Lower leg skin (tissue), 4 donors: ENCODE data around the gene RBM42. TPM values are rescaled to one million over a fixed set of nuclear protein-coding genes. Genes with fewer than 3 reads are reported as not detected.

Source experiments
- DNase-seq, 2 donors: peaks; one replicate each; pipeline ENCODE4 v3.0.0-alpha.2; 2019; ENCODE audit warnings: low spot score in 2 of 2
- H3K4me3 ChIP-seq: fragments of 200-600 bp; sonication (generic); 2 replicates; pipeline ENCODE4 v1.5.1; 2017; ENCODE audit warnings: mild to moderate bottlenecking, low read depth; ENCODE audit not compliant: poor library complexity, severe bottlenecking
- CTCF ChIP-seq, 3 donors: fragments of 450-650 bp; IDR thresholded peaks; one replicate each; pipeline ENCODE4 v1.5.1; 2016; ENCODE audit warnings: antibody characterized with exemption in 3 of 3, mild to moderate bottlenecking in 3 of 3, moderate library complexity in 2 of 3
- POLR2A ChIP-seq, 2 donors: fragments of 450-650 bp; IDR thresholded peaks; one replicate each; pipeline ENCODE4 v1.6.1; 2016 to 2017; ENCODE audit warnings: antibody characterized with exemption in 2 of 2, mild to moderate bottlenecking in 1 of 2, moderate library complexity in 1 of 2
- WGBS, 2 donors: methylation state at CpG; one replicate each; pipeline ENCODE4 v1.1.5; 2018; 5-methylcytosine and 5-hydroxymethylcytosine counted together
- intact Hi-C: fragments of 100-400 bp; cut with DNase I; formaldehyde crosslinking; loops from one replicate; pipeline ENCODE4 v1.15.0; 2023; ENCODE audit warnings: low total_unique reads
- total RNA-seq, 4 donors: library from RNA; depleted of rRNA; stranded (reverse); fragments of >200 nt; gene quantifications; one replicate each; pipeline ENCODE4 v1.1.0, GENCODE V29; 2016

Gene RBM42
- total RNA-seq, 4 donors from 2014 or later = 64.1 to 82.4 (median 75.5) TPM

DNA sequence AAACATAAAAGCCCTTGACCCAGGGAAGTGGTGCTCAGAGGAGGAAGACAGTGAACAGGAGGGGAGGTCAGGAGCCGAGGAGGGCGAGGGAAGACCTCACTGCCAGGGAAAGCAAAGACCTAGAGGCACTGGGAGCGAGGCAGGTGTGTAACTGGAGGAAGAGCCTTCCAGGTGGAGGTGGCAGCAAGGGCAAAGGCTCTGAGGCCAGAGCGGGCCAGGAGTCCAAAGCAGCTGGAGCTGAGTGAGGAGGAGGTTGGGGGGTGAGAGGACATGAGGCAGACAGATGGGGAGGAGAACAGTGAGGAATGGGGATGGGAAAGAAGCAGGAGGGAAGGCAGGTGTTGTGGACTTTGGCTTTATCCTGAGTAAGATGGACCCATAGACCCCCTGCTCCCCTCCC is 41.1 kb downstream of the RBM42 start:
- TF ChIP-seq CTCF (IDR thresholded peaks at IDR 0.05) (no peak), POLR2A (IDR thresholded peaks at IDR 0.05) (no peak)
- no peak for DNase-seq
- 43 to 60% methylated on average over 4 of the region's 4 CpGs for WGBS, 2 donors
- H3K4me3 ChIP-seq = no peak overlapping the region
- intact Hi-C loops = no loop called here

DNA sequence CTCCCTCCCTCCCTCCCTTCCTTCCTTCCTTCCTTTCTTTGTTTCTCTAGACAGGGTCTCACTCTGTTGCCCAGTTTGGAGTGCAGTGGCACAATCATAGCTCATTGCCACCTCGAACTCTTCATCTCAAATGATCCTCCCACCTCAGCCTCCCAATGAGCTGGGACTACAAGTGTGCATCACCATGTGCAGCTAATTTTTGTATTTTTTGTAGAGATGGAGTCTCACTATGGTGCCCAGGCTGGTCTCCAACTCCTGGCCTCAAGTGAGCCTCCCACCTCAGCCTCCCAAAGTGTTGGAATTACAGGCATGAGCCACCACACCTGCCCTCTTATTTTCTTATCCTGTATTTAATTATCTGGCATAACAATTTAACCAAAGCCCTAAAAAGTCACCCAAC is 41.9 kb downstream of the RBM42 start:
- WGBS, 2 donors = 67 to 72% methylated on average over 1 of the region's 1 CpG
- TF ChIP-seq CTCF (IDR thresholded peaks at IDR 0.05) (no peak), POLR2A (IDR thresholded peaks at IDR 0.05) (no peak)
- intact Hi-C loops = no loop called here
- H3K4me3 ChIP-seq = no peak overlapping the region
- no peak for DNase-seq

- intact Hi-C loops = no loop called here
- H3K4me3 ChIP-seq = no peak overlapping the region
- no peak for DNase-seq
- TF ChIP-seq CTCF (IDR thresholded peaks at IDR 0.05) (no peak), POLR2A (IDR thresholded peaks at IDR 0.05) (no peak)
- WGBS, 2 donors = 42 to 49% methylated on average over 3 of the region's 3 CpGs
Observed at GRCh38 chr19:35671818-35672217, 43.0 kb downstream of the RBM42 start.

GRCh38 chr19:35673121-35673804 is 44.4 kb downstream of the RBM42 start:
- intact Hi-C loops = no loop called here

DNA sequence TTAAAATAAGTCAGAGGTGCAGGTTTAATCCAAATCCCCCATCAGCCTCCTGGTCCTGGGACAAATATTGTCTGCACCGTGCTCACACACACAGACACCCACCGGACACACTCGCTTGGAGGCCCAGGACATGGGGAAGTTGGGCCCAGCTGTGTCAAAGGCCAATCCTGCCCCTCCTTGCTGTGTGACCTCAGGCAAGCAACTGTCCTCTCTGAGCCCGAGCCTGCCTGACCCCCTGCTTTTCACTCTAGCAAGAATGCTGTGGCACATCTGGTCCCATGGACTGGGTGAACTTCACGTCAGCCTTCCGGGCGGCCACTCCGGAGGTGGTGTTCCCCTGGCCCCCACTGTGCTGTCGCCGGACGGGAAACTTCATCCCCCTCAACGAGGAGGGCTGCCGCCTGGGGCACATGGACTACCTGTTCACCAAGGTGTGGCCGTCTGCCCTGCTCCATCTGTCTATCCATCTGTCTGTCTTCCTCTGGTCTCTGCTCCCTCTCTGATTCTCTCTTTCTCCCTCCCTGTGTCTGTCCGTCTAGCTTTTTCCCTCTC is 46.8 kb downstream of the RBM42 start:
- intact Hi-C loops = loop anchor here (1.0 kb wide), 1 partner anchor 23 kb away; no protein-coding TSS in a partner anchor
- WGBS, 2 donors = 66 to 72% methylated on average over 15 of the region's 15 CpGs
- H3K4me3 ChIP-seq = no peak overlapping the region
- DNase-seq = no peak
- no peak for TF ChIP-seq POLR2A (IDR thresholded peaks at IDR 0.05)
- no peak for TF ChIP-seq CTCF (IDR thresholded peaks at IDR 0.05)

More at GRCh38 chr19:35673121-35673804, 44.4 kb downstream of the RBM42 start:
- 4 to 6% methylated on average over 31 to 38 of the region's 39 CpGs for WGBS, 2 donors
- H3K4me3 ChIP-seq = no peak overlapping the region
- no peak for DNase-seq
- TF ChIP-seq CTCF (IDR thresholded peaks at IDR 0.05) (no peak), POLR2A (IDR thresholded peaks at IDR 0.05) (no peak)

Other genes starting within 250 kb of the RBM42 start
- gene FFAR2, start 180.8 kb upstream of the RBM42 start, total RNA-seq = 1 to 10 TPM in 1 of 4 donors, under 1 TPM in 2, not detected in 1; 0.49 to 1.1 (median 0.55) TPM
- over 10,000 TPM; 10,097 to 21,423 (median 15,501) TPM for gene KRTDAP, start 138.6 kb upstream of the RBM42 start, total RNA-seq
- gene DMKN, start 115.4 kb upstream of the RBM42 start, total RNA-seq = 1,000 to 10,000 TPM; 5,221 to 8,616 (median 5,967) TPM
- 1,000 to 10,000 TPM; 1,839 to 3,070 (median 2,379) TPM for gene SBSN, start 100.7 kb upstream of the RBM42 start, total RNA-seq
- gene GAPDHS, start 95.6 kb upstream of the RBM42 start, total RNA-seq = 1 to 10 TPM; 6.0 to 7.3 (median 6.2) TPM
- 100 to 1,000 TPM; 102 to 158 (median 130) TPM for gene TMEM147, start 83.4 kb upstream of the RBM42 start, total RNA-seq
- gene ATP4A, start 65.4 kb upstream of the RBM42 start, total RNA-seq = not detected
- not detected for gene PMIS2, start 42.9 kb upstream of the RBM42 start, total RNA-seq
- gene HAUS5, start 16.3 kb upstream of the RBM42 start, total RNA-seq = 10 to 100 TPM in 3 of 4 donors, 1 to 10 TPM in 1; 8.9 to 15.7 (median 12.2) TPM
- gene ETV2, start 12.7 kb downstream of the RBM42 start, total RNA-seq = 1 to 10 TPM in 3 of 4 donors, not detected in 1; 1.2 to 1.8 (median 1.6) TPM
- gene COX6B1, start 19.3 kb downstream of the RBM42 start, total RNA-seq = 100 to 1,000 TPM; 266 to 629 (median 309) TPM
- 10 to 100 TPM in 2 of 4 donors, 1 to 10 TPM in 2; 5.1 to 45.2 (median 16.5) TPM for gene UPK1A, start 37.5 kb downstream of the RBM42 start, total RNA-seq
- not detected for gene ZBTB32, start 75.5 kb downstream of the RBM42 start, total RNA-seq
- 10 to 100 TPM; 33.1 to 74.7 (median 42.0) TPM for gene KMT2B, start 89.0 kb downstream of the RBM42 start, total RNA-seq
- gene IGFLR1, start 113.4 kb downstream of the RBM42 start, total RNA-seq = 10 to 100 TPM in 1 of 4 donors, 1 to 10 TPM in 3; 1.4 to 11.3 (median 5.1) TPM
- 10 to 100 TPM; 12.6 to 20.0 (median 18.5) TPM for gene U2AF1L4, start 116.4 kb downstream of the RBM42 start, total RNA-seq
- 10 to 100 TPM; 13.7 to 47.4 (median 30.8) TPM for gene PSENEN, start 116.6 kb downstream of the RBM42 start, total RNA-seq
- gene LIN37, start 119.5 kb downstream of the RBM42 start, total RNA-seq = 10 to 100 TPM in 2 of 4 donors, 1 to 10 TPM in 2; 4.7 to 15.0 (median 10.3) TPM
- gene HSPB6, start 128.0 kb downstream of the RBM42 start, total RNA-seq = 1 to 10 TPM; 2.5 to 9.4 (median 3.9) TPM
- 10 to 100 TPM in 3 of 4 donors, 1 to 10 TPM in 1; 9.2 to 20.4 (median 12.9) TPM for gene PROSER3, start 129.1 kb downstream of the RBM42 start, total RNA-seq
- 10 to 100 TPM in 2 of 4 donors, 1 to 10 TPM in 2; 3.6 to 25.7 (median 13.8) TPM for gene ARHGAP33, start 146.5 kb downstream of the RBM42 start, total RNA-seq
- gene PRODH2, start 183.8 kb downstream of the RBM42 start, total RNA-seq = not detected
- not detected for gene NPHS1, start 223.5 kb downstream of the RBM42 start, total RNA-seq
- under 1 TPM in 1 of 4 donors, not detected in 3; 0.32 TPM for gene KIRREL2, start 227.9 kb downstream of the RBM42 start, total RNA-seq
- gene APLP1, start 239.5 kb downstream of the RBM42 start, total RNA-seq = 1 to 10 TPM; 1.6 to 5.6 (median 2.3) TPM